Measurements from ENCODE around the gene NLRC5.
"Not testable (repeated sequence)": the region's sequence is repeated elsewhere in the genome, so short reads cannot be mapped to it uniquely, and the experiment has no call there.

NLRC5 gene

DNA sequence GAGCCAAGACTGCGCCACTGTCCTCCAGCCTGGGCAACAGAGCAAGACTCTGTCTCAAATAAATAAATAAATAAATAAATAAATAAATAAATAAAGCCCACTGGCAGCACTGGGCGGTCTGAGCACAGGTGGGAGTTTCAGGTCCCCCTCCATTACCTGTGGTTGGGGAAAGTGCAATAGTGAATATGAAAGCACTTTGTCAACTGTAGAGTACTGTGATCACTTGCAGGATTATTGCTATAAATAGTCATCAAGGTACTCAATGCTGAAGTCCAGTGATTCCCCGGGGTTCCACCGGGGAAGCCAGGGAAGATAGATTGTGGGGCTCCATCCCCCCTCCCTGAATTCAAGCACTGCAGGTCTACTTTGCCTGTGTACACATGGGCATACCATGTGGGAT lies 60.3 kb downstream of the NLRC5 start:
- Mint-ChIP-seq H3K27ac (no peak overlapping the region), H3K4me1 (peaks cover 8% of the 10 kb centered on the region), H3K27me3 (no peaks in the 10 kb centered on the region), H3K4me3 (no peak overlapping the region), H3K9me3 (no peaks in the 10 kb centered on the region), H3K36me3 (peaks cover 73% of the 10 kb centered on the region)
- CTCF ChIA-PET: no interaction called here
- DNase-seq: no peak

DNA sequence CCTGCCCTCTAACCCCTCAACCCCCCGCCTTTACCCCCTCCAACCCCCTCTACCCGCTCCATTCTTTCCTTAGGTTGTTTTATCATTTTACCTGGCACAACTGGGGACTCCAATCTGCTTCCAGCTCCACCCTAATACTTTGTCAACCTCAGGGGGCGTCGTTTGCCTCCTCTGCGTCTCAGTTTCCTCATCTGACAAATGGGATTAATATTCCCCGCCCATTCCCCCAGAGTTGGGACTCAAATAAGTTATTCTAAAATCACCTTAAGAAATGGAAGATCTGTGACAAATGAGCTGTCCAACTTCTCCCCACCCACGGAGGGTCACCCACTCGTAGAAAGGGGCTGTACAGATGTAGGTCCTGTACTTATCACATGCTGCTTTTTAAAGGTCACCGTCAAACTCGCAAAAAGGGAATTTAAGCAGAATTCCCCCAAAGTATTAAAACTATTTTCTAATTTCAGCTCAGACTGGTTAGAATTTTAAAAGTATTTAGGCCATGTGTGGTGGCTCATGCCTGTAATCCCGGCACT lies 62.4 kb downstream of the NLRC5 start:
- CTCF ChIA-PET: interaction anchor here (0.7 to 1.2 kb wide), 2 partner anchors 13 to 283 kb away, joined by 3 read pairs; no protein-coding TSS in a partner anchor
- DNase-seq: no peak
- Mint-ChIP-seq H3K27me3 (no peaks in the 10 kb centered on the region), H3K4me3 (no peak overlapping the region), H3K4me1 (no peaks in the 10 kb centered on the region), H3K9me3 (no peaks in the 10 kb centered on the region), H3K27ac (no peak overlapping the region), H3K36me3 (peaks cover 70% of the 10 kb centered on the region)

DNA sequence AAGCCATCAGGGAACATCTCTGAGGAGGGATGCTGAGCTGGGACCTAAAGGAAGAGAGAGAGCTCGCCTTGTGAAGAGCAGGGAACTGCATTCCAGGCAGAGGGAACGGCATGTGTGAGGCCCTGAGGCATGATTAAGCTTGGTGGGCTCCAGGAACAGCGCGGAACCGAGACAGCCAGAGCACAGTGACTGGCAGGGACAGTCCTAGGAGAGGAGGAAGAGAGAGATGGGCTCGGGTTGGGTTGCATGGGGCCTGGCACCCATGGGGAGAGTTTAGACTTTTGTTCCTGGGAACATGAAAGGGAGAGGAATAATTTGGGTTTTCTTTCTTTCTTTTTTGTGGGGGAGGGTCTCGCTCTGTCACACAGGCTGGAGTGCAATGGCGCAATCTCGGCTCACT lies 63.8 kb downstream of the NLRC5 start:
- no peak for DNase-seq
- no peaks in the 10 kb centered on the region for H3K9me3 Mint-ChIP-seq
- CTCF ChIA-PET: interaction anchor here (1.2 to 2.3 kb wide), 2 partner anchors 12 to 89 kb away, joined by 3 to 9 read pairs; no protein-coding TSS in a partner anchor
- H3K27ac Mint-ChIP-seq: no peak overlapping the region
- H3K4me1 Mint-ChIP-seq: no peaks in the 10 kb centered on the region
- H3K4me3 Mint-ChIP-seq: no peak overlapping the region
- no peaks in the 10 kb centered on the region for H3K27me3 Mint-ChIP-seq
- H3K36me3 Mint-ChIP-seq: peaks cover 65% of the 10 kb centered on the region

DNA sequence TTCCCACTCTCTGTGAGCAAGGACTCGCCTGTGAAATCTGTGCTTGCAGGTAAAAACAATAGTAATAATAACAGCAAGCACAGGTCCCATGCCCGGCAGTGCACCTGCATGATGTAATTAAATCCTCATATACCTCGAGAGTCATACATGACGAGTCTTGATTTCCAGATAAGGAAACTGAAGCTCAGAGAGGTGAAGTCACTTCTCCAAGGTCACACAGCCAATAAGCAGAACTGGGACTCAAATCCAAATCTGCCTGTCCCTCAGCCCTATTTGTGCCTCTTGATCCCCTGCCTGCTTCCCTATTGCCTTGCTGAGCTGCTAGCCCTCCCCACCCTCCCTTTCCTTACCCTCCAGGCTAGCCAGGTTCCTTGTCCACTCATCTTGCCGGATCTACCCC lies 65.0 kb downstream of the NLRC5 start:
- CTCF ChIA-PET: interaction anchor here (2.3 kb wide), 1 partner anchor 90 kb away, joined by 9 read pairs; no protein-coding TSS in a partner anchor
- no peak overlapping the region for H3K27ac Mint-ChIP-seq
- no peak overlapping the region for H3K4me3 Mint-ChIP-seq
- H3K36me3 Mint-ChIP-seq: peaks cover 60% of the 10 kb centered on the region
- H3K27me3 Mint-ChIP-seq: no peaks in the 10 kb centered on the region
- H3K4me1 Mint-ChIP-seq: no peaks in the 10 kb centered on the region
- H3K9me3 Mint-ChIP-seq: no peaks in the 10 kb centered on the region
- DNase-seq: no peak

DNA sequence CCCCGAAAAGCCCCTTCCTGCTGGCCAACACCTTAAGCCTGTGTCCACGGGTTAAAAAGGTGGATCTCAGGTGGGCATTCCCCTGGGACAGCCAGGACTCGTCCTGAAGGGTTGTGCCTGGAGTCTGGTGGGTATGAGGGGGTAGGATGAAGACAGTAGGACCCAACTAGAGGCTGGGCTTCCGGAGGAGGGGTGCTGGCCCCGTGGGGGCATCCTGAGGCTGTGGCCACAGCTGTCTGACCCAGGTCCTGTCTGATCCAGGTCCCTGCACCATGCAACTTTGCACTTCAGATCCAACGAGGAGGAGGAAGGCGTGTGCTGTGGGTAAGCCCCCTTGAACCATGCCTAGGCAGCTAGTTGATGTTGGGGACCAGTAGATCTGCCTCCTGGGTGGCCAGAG lies 65.4 kb downstream of the NLRC5 start:
- H3K4me3 Mint-ChIP-seq: no peak overlapping the region
- no peak overlapping the region for H3K27ac Mint-ChIP-seq
- H3K9me3 Mint-ChIP-seq: no peaks in the 10 kb centered on the region
- H3K36me3 Mint-ChIP-seq: peaks cover 63% of the 10 kb centered on the region
- peaks cover 2% of the 10 kb centered on the region for H3K4me1 Mint-ChIP-seq
- CTCF ChIA-PET: interaction anchor here (2.3 kb wide), 1 partner anchor 91 kb away, joined by 9 read pairs; no protein-coding TSS in a partner anchor
- H3K27me3 Mint-ChIP-seq: no peaks in the 10 kb centered on the region
- DNase-seq: no peak

DNA sequence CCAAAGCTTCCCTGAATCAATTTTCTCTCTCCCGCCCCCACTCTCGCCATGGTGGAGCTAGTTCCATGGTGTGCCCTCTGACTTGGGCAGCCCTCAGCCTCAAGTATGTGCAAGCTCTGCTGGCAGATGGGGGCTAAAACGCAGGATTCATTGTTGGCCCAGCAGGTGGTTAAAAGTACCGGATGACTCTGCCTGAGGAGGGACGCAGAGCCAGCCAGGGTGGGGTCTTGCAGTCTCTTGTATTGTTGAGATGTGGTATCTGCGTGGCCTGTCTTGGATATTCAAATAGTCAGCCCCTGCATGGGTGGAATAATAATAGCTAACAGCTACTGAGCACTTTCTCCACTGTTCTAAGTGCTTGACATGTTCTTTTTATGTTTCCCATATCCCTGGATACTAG lies 66.3 kb downstream of the NLRC5 start:
- Mint-ChIP-seq H3K27me3 (no peaks in the 10 kb centered on the region), H3K36me3 (peaks cover 68% of the 10 kb centered on the region)

DNA sequence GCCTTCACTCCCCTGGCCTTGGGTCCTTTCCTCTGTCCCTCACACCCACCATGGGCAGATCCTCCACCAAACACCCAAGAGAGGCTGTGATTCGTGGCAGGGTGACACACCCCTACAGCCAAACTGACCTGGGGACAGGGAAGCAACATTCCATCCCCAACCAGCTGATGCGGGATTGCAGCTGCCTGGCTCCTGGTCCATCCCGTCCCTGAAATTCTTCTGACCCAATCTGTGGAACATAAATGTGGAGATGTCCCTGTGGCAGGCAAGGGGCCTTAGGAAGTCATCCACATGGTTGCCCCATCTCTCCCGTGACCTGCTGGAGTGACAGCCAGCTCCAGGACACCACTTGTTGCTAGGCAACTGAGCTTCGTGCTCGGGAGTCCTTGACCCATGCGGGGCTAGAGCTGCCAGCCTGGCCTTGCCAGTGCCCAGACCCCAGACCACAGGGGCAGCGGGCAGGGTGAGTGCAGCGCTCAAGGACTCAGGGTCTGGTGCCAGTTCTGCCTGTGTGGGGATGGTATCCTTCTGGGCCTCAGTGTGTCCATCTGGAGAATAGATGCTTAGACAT lies 69.0 kb downstream of the NLRC5 start:
- peaks cover 65% of the 10 kb centered on the region for H3K36me3 Mint-ChIP-seq
- no peaks in the 10 kb centered on the region for H3K27me3 Mint-ChIP-seq
- no peak overlapping the region for H3K4me3 Mint-ChIP-seq
- H3K27ac Mint-ChIP-seq: peak overlapping the region; percentile 59
- CTCF ChIA-PET: no interaction called here
- no peak for DNase-seq
- peaks cover 2% of the 10 kb centered on the region for H3K4me1 Mint-ChIP-seq
- no peaks in the 10 kb centered on the region for H3K9me3 Mint-ChIP-seq

More for the DNA sequence above, 66.3 kb downstream of the NLRC5 start:
- Mint-ChIP-seq H3K4me1 (peaks cover 2% of the 10 kb centered on the region), H3K27ac (peak overlapping the region; percentile 47), H3K4me3 (no peak overlapping the region), H3K9me3 (no peaks in the 10 kb centered on the region)
- CTCF ChIA-PET: no interaction called here
- DNase-seq: no peak

DNA sequence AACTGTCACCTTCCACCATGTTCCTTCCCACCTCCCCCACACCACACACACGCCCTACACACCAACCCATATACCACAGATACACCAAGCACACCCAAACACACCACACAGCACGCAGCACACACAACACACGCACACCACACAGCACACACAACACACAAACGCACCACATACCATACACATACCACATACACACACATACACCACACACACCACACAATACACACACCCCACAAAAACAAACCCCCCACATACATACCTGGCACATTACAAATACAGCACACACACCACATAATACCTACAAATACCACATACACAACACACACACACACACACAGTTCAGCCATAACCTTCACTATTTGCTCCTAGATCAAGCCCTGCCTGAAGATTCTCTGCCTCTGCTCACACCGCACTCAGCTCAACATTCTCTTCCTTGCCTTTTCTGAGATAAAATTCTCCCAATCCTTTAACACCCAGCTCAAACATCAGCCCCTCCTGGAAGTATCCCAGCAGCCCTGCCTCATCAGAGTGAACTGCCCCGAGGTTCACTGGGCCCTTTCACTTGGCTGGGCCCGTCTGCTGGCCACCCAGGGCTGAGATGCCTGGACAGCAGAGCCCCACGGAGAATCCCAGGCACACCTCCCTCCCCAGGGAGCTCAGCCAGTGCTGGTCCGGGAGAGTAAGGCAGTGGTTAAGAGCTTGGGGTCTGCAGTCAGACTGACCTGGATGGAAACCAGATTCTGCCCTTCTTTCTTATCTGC lies 71.1 kb downstream of the NLRC5 start:
- peak overlapping the region; percentile 16 for H3K27ac Mint-ChIP-seq
- H3K36me3 Mint-ChIP-seq: peaks cover 59% of the 10 kb centered on the region
- peaks cover 2% of the 10 kb centered on the region for H3K4me1 Mint-ChIP-seq
- no peaks in the 10 kb centered on the region for H3K9me3 Mint-ChIP-seq
- H3K4me3 Mint-ChIP-seq: no peak overlapping the region
- no peak for DNase-seq
- CTCF ChIA-PET: interaction anchor here (1.2 kb wide), 3 partner anchors 12 to 96 kb away, joined by 3 read pairs; no protein-coding TSS in a partner anchor
- H3K27me3 Mint-ChIP-seq: no peaks in the 10 kb centered on the region

DNA sequence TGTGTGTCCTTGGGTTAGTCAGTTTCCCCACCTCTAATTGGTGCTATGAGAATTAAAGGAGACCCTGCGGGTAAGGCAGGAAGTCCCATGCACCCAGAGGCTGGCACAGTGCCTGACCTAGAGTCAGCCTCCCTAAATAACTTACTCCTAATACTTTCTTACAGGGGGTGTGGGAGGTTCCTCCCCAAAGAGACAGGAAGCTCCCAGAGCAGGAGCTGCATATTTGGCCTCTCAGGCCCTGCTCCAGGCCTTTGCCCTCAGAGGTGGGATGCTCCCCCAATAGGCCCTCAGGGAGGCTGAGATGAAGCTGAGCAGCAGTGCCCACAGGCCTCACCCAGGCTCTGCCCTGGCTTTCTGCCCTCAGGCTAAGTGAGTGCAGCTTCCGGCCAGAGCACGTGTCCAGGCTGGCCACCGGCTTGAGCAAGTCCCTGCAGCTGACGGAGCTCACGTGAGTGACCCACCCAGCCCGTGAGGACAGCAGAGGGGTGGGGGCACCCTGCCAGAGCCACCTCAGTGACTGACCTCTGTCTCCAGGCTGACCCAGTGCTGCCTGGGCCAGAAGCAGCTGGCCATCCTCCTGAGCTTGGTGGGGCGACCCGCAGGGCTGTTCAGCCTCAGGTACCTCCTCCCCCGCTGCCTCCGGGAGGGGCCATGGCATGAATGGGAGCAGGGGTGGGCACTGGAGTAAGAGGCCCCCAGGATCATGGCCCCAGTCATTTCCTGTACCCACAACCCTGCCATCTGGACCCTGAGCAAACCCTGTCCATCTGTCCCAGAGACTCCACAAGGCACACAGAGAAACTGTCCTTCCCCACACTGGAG lies 71.9 kb downstream of the NLRC5 start:
- Mint-ChIP-seq H3K9me3 (no peaks in the 10 kb centered on the region), H3K4me3 (no peak overlapping the region), H3K27me3 (no peaks in the 10 kb centered on the region), H3K36me3 (peaks cover 60% of the 10 kb centered on the region), H3K4me1 (peaks cover 2% of the 10 kb centered on the region), H3K27ac (peak overlapping the region; percentile 70)
- no peak for DNase-seq
- CTCF ChIA-PET: interaction anchor here (1.2 kb wide), 2 partner anchors 11 to 97 kb away, joined by 3 read pairs; no protein-coding TSS in a partner anchor

DNA sequence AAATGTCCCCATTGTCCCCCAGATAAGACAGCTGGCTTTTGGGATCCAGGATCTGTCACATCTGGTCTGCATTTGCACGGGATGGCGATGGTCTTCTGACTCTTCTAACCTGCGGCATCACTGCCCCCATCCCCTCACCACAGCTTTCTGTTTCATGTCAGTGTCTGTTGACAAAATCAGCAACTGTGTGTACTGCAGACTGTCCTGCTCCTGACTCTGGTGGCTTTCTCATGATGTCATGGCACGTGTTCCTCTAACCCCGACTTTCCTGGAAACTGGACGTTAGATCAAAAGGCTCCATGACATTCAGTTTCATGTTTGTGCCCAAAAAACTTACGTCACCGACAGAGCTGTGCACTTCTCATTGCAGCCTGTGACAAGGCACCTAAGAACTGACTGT lies 73.0 kb downstream of the NLRC5 start:
- Mint-ChIP-seq H3K4me3 (no peak overlapping the region), H3K27me3 (peaks cover 3% of the 10 kb centered on the region), H3K36me3 (peaks cover 68% of the 10 kb centered on the region), H3K9me3 (no peaks in the 10 kb centered on the region), H3K4me1 (peaks cover 2% of the 10 kb centered on the region), H3K27ac (peak overlapping the region; percentile 70)
- DNase-seq: no peak
- CTCF ChIA-PET: interaction anchor here (1.7 kb wide), 1 partner anchor 99 kb away, joined by 4 read pairs; no protein-coding TSS in a partner anchor

DNA sequence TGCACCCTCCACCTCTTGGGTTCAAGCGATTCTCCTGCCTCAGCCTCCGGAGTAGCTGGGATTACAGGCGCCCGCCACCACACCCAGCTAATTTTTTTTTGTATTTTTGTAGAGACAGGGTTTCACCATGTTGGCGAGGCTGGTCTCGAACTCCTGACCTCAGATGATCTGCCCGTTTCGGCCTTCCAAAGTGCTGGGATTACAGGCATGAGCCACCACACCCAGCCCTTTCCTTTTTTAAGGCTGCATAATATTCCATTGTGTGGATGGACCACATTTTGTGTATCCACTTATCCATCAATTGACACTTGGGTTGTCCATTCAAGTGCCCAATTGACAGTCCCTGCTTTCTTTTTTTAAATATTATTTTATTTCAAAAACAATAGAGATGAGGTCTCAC lies 73.8 kb downstream of the NLRC5 start:
- CTCF ChIA-PET: interaction anchor here (0.7 to 1.7 kb wide), 3 partner anchors 20 to 273 kb away, joined by 3 to 4 read pairs (median 3); no protein-coding TSS in a partner anchor
- not testable (repeated sequence) for H3K27ac Mint-ChIP-seq, H3K4me3 Mint-ChIP-seq, H3K9me3 Mint-ChIP-seq, H3K4me1 Mint-ChIP-seq, DNase-seq, H3K27me3 Mint-ChIP-seq
- H3K36me3 Mint-ChIP-seq: peaks cover 65% of the 10 kb centered on the region

DNA sequence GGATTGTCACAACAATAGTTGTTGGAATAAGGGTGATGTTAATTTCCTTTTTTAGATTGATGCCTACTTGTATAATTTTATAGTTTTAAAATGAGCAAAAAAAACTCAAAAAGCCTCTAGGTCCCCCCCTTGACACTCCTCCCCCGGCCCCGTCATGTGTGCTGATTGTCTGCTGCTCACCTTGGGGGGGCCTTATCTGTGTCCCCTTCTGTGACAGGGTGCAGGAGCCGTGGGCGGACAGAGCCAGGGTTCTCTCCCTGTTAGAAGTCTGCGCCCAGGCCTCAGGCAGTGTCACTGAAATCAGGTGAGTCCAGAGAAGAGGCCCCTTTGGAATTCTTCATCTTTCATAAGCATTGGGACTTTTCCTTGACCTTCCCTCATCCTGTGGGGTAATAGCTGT lies 75.6 kb downstream of the NLRC5 start:
- peaks cover 72% of the 10 kb centered on the region for H3K36me3 Mint-ChIP-seq

DNA sequence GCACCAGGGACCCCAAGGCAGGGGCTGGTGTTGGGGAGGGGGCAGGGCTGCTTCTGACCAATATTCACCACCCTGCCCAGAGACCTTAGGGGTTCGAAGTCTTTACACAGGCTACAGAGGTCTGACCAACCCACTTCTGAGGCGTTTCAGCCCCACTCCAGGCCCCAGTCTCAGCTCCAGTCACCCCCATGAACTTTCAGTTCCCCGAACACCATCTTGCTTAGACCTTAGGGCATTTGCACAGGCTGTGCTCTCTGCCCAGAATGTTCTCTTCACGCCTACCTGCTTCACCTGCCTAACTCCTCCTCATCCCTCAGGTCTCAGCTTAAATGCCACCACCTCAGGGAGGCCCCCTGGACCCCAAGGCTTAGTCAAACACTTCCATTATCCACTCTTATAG lies 77.3 kb downstream of the NLRC5 start:
- H3K36me3 Mint-ChIP-seq: peaks cover 73% of the 10 kb centered on the region
- no peak overlapping the region for H3K4me3 Mint-ChIP-seq
- CTCF ChIA-PET: interaction anchor here (0.8 to 1.4 kb wide), 3 partner anchors 17 to 103 kb away, joined by 4 to 6 read pairs (median 5); no protein-coding TSS in a partner anchor
- DNase-seq: no peak
- peaks cover 10% of the 10 kb centered on the region for H3K4me1 Mint-ChIP-seq
- no peaks in the 10 kb centered on the region for H3K9me3 Mint-ChIP-seq
- peaks cover 3% of the 10 kb centered on the region for H3K27me3 Mint-ChIP-seq
- peak overlapping the region; percentile 70 for H3K27ac Mint-ChIP-seq

More for the DNA sequence above, 75.6 kb downstream of the NLRC5 start:
- no peak overlapping the region for H3K4me3 Mint-ChIP-seq
- peaks cover 3% of the 10 kb centered on the region for H3K27me3 Mint-ChIP-seq
- H3K4me1 Mint-ChIP-seq: peaks cover 5% of the 10 kb centered on the region
- H3K27ac Mint-ChIP-seq: no peak overlapping the region
- CTCF ChIA-PET: no interaction called here
- no peaks in the 10 kb centered on the region for H3K9me3 Mint-ChIP-seq
- DNase-seq: no peak

DNA sequence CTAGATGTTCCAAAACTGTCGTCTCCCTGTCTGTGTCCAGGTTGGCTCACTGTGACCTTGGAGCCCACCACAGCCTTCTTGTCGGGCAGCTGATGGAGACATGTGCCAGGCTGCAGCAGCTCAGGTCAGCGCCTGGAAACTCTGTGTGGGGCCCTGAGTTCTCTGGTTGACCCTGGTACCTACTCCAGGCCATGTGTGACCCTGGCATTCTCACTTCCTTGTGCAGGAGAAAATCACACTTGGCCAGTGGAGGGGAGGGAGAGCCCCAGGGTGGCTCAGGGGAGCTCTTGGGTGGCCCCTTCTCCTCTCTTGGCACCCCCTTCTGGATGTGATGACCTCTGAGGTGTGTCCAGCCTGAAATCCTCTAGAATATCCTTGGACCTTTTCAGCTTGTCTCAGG lies 78.0 kb downstream of the NLRC5 start:
- H3K27ac Mint-ChIP-seq: peak overlapping the region; percentile 44
- CTCF ChIA-PET: interaction anchor here (0.8 to 1.4 kb wide), 2 partner anchors 16 to 103 kb away, joined by 5 to 6 read pairs; no protein-coding TSS in a partner anchor
- peaks cover 74% of the 10 kb centered on the region for H3K36me3 Mint-ChIP-seq

More for the DNA sequence above, 78.0 kb downstream of the NLRC5 start:
- peaks cover 14% of the 10 kb centered on the region for H3K4me1 Mint-ChIP-seq
- H3K9me3 Mint-ChIP-seq: no peaks in the 10 kb centered on the region
- peaks cover 3% of the 10 kb centered on the region for H3K27me3 Mint-ChIP-seq
- no peak overlapping the region for H3K4me3 Mint-ChIP-seq
- no peak for DNase-seq
